Activated T-cell treated with anti-CD3 and anti-CD28 coated beads, Interleukin-2, amount 50 U/mL, for 72 hours (primary cell): ENCODE results near the gene NPTXR. TPM values are rescaled to one million over a fixed set of nuclear protein-coding genes. Genes with fewer than 3 reads are reported as not detected.
"Not testable (repeated sequence)": the region's sequence is repeated elsewhere in the genome, so short reads cannot be mapped to it uniquely, and the experiment has no call there.

Source experiments
- ATAC-seq, 2 donors: fragments of 150-1000 bp; cut with Tn5 transposase; replicated peaks in 1 of 2; 2 replicates each; pipeline ENCODE4 v1.10.0; 2021; ENCODE audit warnings: moderate library complexity in 2 of 2, mild to moderate bottlenecking in 1 of 2
- DNase-seq, 2 donors: peaks; one replicate each; pipeline ENCODE4 v3.0.0; 2021 to 2022; ENCODE audit warnings: mixed read lengths in 1 of 2
- H3K27ac Mint-ChIP-seq: one replicate; pipeline ENCODE4 v1.8.0; 2022; ENCODE audit warnings: mild to moderate bottlenecking, moderate library complexity, mixed read lengths
- H3K27me3 Mint-ChIP-seq: one replicate; pipeline ENCODE4 v1.8.0; 2022; ENCODE audit warnings: low read depth, mixed read lengths
- H3K36me3 Mint-ChIP-seq, 2 donors: one replicate each; pipeline ENCODE4 v1.8.0; 2022; ENCODE audit warnings: mixed read lengths in 2 of 2, mild to moderate bottlenecking in 1 of 2; ENCODE audit not compliant: insufficient read depth in 2 of 2
- H3K4me1 Mint-ChIP-seq: one replicate; pipeline ENCODE4 v1.8.0; 2022; ENCODE audit warnings: low read depth, mixed read lengths
- H3K4me3 Mint-ChIP-seq, 2 donors: one replicate each; pipeline ENCODE4 v1.8.0; 2022; ENCODE audit warnings: mild to moderate bottlenecking in 2 of 2, mixed read lengths in 2 of 2, moderate library complexity in 2 of 2
- H3K9me3 Mint-ChIP-seq, 2 donors: one replicate each; pipeline ENCODE4 v1.8.0; 2022; ENCODE audit warnings: mixed read lengths in 2 of 2
- total RNA-seq, 2 donors: library from RNA; stranded (reverse); gene quantifications; one replicate each; pipeline ENCODE4 v1.2.3, GENCODE V29; 2022

NPTXR gene
- total RNA-seq, 2 donors from 2014 or later, result 6.3 to 6.4 TPM

DNA sequence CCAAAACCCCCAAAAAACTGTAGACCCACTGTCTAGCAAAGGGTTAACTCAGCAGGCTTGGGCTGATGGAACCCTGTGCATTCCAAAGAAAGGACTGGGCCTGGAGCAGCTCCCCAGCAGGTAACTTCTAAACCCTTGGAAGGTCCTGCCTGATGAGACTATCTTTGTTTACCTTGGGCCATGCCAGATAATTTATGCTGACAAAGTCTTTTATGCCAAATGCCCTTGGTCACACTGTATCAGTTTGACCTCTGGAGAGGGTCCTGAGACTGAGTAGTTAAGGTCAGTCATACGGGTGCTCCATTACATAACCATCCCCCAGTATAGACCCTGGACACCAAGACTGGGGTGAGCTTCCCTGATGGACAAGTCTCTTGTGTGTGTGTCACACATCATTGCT, 28.0 kb downstream of the NPTXR start:
- Mint-ChIP-seq H3K27ac (no peak overlapping the region), H3K4me1 (no peaks in the 10 kb centered on the region), H3K4me3 (no peak overlapping the region), H3K9me3 (peaks cover 4% of the 10 kb centered on the region in 2 donors), H3K27me3 (peaks cover 11% of the 10 kb centered on the region), H3K36me3 (peaks cover 0 to 3% of the 10 kb centered on the region in 2 donors)
- ATAC-seq (no peak), DNase-seq (no peak)

DNA sequence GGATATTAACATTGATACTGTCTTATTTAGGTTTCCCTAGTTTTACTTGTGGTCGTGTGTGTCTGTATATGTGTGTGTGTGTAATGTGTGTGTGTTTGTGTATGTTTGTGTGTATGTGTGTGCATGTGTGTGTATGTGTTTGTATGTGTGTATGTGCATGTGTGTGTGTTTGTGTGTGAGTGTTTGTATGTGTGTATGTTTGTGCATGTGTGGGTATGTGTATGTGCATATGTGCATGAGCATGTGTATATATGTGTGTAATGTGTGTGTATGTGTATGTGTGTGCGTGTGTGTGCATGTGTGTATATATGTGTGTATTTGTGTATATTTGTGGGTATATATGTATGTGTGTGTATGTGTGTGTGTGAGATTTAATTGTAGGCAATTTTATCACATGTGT, 32.6 kb downstream of the NPTXR start:
- DNase-seq (no peak), ATAC-seq (no peak)
- peaks cover 3 to 8% of the 10 kb centered on the region in 2 donors for H3K36me3 Mint-ChIP-seq
- no peaks in the 10 kb centered on the region for H3K4me1 Mint-ChIP-seq
- peaks cover 8 to 12% of the 10 kb centered on the region in 2 donors for H3K9me3 Mint-ChIP-seq
- peaks cover 11% of the 10 kb centered on the region for H3K27me3 Mint-ChIP-seq
- no peak overlapping the region for H3K27ac Mint-ChIP-seq
- H3K4me3 Mint-ChIP-seq, result no peak overlapping the region

DNA sequence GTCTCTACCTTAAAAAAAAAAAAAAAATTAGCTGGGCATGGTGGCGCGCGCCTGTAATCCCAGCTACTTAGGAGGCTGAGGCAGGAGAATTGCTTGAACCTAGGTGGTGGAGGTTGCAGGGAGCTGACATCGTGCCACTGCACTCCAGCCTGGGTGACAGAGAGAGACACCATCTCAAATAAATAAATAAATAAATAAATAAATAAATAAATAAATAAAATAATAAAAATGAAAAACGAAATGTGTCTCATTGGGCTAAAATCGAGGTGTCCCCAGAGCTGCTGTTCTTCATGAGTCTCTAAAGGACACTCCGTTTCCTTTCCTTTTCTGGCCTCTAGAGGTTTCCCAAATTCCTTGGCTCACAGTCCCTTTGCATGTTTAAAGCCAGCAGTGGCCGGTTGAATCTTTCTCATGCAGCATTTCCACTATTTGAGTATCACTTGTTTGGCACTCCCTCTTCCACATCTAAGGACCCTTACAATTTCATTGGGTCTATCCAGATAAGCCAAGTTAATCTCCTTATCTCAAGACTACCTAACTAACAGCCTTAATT, 38.7 kb downstream of the NPTXR start:
- not testable (repeated sequence) for H3K36me3 Mint-ChIP-seq, H3K4me1 Mint-ChIP-seq, H3K27ac Mint-ChIP-seq, DNase-seq, H3K4me3 Mint-ChIP-seq, ATAC-seq, H3K9me3 Mint-ChIP-seq
- peaks cover 16% of the 10 kb centered on the region for H3K27me3 Mint-ChIP-seq

DNA sequence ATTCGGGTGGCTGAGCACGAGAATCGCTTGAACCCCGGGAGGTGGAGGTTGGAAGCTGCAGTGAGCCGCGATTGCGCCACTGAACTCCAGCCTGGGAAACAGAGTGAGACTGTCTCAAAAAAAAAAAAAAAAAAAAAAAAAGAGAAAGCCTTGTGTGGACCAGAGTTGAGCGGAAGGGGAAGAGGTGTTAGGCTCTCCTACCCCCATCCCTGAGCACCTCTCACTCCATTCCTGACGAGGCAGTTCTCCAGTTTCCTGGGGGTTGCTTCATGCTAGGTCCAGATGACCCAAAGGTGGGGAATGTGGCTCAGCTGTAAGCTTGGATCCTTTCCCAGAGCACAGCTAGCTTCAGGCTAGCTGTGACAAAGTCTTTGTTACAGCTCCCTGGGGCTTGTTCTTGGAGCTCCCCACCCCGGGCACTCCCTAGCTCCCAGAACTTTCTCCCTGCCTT, 41.1 kb downstream of the NPTXR start:
- Mint-ChIP-seq H3K4me1 (peaks cover 7% of the 10 kb centered on the region), H3K27me3 (peaks cover 16% of the 10 kb centered on the region), H3K36me3 (no peaks in the 10 kb centered on the region), H3K9me3 (peaks cover 0 to 5% of the 10 kb centered on the region in 2 donors), H3K27ac (no peak overlapping the region), H3K4me3 (no peak overlapping the region)
- DNase-seq (no peak), ATAC-seq (no peak)

DNA sequence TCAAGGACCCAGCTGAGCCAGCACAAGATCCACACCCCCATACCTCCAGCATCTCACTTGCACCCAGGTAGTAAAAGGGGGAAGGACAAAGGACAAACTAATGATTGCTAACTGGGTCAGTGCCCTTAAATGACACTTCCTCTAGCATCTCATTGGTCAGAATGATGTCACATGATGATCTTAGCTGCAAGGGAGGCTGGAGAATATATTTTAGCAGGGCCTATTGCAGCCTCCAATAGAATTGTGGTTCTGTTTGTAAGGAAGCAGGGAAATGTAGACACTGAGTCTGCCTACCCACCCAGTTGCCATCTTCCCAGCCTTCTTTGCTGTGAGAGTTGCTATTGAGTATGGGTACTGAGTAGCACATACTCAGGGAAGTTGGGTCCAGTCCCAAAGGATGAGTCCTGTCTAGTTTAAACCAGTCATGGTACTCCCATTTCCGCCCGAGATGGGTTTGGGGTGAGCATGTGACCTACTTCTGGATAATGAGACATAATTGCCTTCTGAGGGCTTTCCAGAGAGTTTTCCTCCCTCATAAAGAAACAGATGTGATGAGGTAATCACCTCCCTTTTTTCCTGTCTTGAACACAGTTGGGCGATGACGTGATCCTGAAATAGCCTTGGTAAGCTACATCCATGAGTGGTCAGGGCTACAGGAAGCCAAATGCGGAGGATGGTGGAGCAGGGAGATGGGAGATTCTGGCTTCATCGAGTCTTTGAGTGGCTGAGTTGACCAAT, 44.4 kb downstream of the NPTXR start:
- DNase-seq (no peak), ATAC-seq (no peak)
- Mint-ChIP-seq H3K9me3 (peaks cover 0 to 5% of the 10 kb centered on the region in 2 donors), H3K27ac (no peak overlapping the region), H3K36me3 (no peaks in the 10 kb centered on the region), H3K4me1 (peaks cover 7% of the 10 kb centered on the region), H3K27me3 (peaks cover 10% of the 10 kb centered on the region), H3K4me3 (no peak overlapping the region)

DNA sequence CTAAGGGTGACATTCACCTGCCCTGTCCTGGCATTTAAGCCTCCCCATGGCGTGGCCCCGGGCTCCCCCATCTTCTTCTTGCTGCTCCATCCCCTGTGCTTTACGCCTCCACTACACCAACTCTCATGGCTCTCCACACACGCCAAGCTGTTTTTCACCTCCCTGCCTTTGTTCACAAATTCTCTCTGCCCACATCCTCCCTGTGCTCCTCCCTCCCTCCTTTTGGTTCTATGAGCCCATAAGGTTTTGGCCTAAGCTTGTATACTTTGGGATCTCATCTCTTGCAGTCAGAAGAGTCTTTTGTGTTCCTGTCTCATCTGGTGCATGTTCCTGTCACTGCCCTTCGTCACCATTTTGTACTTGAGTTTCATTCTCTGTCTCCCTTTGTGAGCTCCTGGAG, 45.3 kb downstream of the NPTXR start:
- Mint-ChIP-seq H3K9me3 (peaks cover 0 to 5% of the 10 kb centered on the region in 2 donors), H3K36me3 (no peaks in the 10 kb centered on the region), H3K27me3 (peaks cover 3% of the 10 kb centered on the region), H3K27ac (no peak overlapping the region), H3K4me3 (no peak overlapping the region), H3K4me1 (peaks cover 7% of the 10 kb centered on the region)
- no peak for ATAC-seq
- no peak for DNase-seq

DNA sequence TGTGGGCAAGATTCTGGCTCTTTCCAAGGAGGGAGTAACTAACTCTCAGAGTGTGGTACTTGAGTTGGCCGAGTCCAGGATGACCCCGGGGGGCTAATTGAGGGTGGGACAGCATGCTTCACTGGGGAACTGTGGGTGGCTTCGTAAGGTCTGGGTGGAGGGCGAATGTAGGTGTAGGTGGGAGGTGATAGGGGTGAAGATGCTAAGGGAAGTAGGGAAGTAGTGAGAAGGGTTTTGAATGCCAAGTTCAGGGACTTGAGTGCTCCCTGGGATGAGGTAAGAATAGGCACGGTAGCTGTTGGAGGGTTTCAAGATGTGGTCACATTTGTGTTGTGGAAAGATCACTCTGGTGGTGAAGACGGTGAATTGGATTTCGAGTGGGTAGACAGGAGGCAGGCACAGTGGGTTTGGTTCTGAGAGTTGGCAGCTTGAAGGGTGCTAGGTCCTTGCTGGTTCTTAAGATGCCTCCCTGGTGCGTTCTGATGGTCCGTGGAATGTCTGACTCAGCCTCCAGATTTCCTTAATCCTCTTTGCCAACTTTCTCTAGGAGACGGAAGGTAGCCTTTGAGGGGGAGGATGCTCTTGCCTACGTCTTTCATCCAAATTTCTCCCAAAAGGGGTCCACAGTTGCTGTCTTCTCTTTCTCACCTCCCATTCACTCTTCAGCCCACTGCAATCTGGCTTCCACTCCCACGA, 47.4 kb downstream of the NPTXR start:
- Mint-ChIP-seq H3K9me3 (peaks cover 0 to 5% of the 10 kb centered on the region in 2 donors), H3K4me1 (peaks cover 14% of the 10 kb centered on the region), H3K36me3 (peaks cover 2% of the 10 kb centered on the region in 2 donors), H3K4me3 (no peak overlapping the region), H3K27ac (no peak overlapping the region), H3K27me3 (no peaks in the 10 kb centered on the region)
- ATAC-seq (no peak), DNase-seq (no peak)

DNA sequence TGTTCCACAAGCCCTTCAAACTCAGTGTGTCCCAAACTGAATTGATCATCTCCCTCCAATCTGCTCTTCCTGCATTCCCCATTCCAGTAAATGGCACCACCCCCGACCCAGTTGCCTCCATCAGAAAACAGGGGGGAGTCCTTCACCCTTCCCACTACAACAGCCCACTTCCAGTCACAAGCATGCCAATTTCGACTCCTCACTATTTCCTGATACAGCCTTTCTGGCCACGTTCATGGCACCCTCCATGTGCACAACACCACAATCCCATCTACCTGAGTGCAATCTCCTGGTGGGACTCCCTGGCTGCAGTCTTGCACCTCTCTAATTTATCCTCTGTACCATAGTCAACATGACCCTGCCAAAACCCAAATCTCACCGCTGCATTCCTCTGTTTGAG, 48.3 kb downstream of the NPTXR start:
- Mint-ChIP-seq H3K4me3 (no peak overlapping the region), H3K4me1 (peaks cover 14% of the 10 kb centered on the region), H3K27me3 (no peaks in the 10 kb centered on the region), H3K9me3 (peaks cover 0 to 5% of the 10 kb centered on the region in 2 donors), H3K36me3 (peaks cover 2% of the 10 kb centered on the region in 2 donors), H3K27ac (no peak overlapping the region)
- ATAC-seq, result no peak
- DNase-seq, result no peak

DNA sequence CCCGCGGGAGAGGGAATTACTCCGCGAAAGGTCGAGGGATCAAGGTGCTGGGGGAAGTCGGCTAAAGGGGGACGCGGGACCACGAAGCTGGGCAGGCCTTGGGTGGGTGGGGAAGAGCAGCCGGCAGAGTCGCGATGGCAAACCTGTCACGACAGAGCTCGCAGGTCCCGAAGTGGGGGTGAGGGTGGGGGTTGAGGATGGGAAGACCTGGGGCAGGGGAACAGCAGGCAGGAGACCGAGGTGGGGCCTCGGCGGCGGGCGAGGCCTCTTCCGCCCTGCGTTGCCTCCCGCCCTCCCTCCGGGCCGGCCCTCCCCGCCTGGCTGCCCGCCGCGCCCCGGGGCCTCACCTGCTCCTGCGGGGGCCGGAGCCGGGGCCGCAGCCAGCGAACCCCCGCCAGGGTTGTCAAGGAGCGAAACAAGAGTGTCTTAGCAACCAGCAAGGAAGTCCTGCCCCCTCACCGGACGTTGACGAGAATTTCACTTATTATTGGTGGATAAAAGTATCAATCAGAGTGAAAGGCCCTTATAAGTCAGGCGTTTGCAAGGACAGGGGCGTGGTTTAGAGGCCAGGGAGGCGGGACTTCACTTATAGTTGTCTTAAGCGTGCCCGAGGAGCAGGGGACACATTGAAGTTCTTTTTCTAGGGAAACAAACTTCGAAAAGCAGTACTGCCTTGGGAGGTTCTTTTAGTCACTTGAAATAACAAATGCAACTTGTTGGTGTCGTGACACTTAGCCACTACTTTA, 49.9 kb downstream of the NPTXR start, which contains the start of gene DNAL4:
DNAL4 (minus strand) TSS at position 423 of the 746 bp plus-strand sequence. CDS start 11,412 bp downstream, outside the sequence.
- peak; percentile 91 to 94 for DNase-seq
- Mint-ChIP-seq H3K4me1 (peaks cover 14% of the 10 kb centered on the region), H3K9me3 (peaks cover 0 to 5% of the 10 kb centered on the region in 2 donors), H3K27ac (peak within 1 kb of the TSS; percentile 64), H3K36me3 (peaks cover 2% of the 10 kb centered on the region in 2 donors), H3K4me3 (peak within 1 kb of the TSS; percentile 92 to 94), H3K27me3 (no peaks in the 10 kb centered on the region)
- ATAC-seq, result peak; percentile 95 to 98

DNA sequence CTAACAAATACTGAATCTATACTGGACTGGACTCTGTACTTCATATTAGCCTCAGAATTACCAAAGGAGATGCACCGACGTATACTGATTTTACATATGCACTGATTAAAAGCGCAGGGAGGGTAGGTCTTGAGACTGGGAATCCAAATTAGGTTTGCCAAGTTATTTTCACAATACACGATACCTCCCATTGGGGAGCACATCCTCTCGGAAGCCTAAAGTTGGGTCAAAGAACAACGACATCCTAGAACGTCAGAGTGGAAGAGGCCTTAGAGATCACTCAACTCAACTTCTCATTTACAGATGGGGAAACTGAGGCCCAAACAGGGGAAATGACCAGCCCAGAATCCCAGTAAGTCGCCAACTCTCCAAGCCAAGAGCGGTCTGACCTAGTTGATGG, 50.5 kb downstream of the NPTXR start:
- Mint-ChIP-seq H3K27me3 (no peaks in the 10 kb centered on the region), H3K4me3 (peak overlapping the region; percentile 92 to 94), H3K4me1 (peaks cover 8% of the 10 kb centered on the region), H3K9me3 (no peaks in the 10 kb centered on the region), H3K27ac (peak overlapping the region; percentile 64), H3K36me3 (peaks cover 2% of the 10 kb centered on the region in 2 donors)
- DNase-seq (no peak), ATAC-seq (no peak)

DNA sequence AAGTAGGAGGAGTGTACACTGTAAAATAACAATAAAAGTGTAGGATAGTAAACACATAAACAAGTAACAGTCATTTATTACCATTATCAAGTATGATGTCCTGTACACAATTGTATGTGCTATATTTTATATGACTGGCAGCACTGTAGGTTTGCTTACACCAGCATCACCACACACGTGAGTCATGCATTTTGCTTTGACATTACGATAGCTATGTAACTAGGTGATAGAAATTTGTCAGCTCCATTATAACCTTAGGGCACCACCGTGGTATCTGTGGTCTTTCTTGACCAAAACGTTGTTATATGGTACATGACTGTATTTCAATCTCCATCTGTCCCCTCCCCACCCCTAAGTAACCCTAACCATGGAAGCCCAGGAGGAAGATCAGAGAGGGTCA, 51.0 kb downstream of the NPTXR start:
- peak; percentile 42 to 48 for DNase-seq
- peak overlapping the region; percentile 92 to 94 for H3K4me3 Mint-ChIP-seq
- no peaks in the 10 kb centered on the region for H3K9me3 Mint-ChIP-seq
- H3K36me3 Mint-ChIP-seq, result peaks cover 2% of the 10 kb centered on the region in 2 donors
- peaks cover 7% of the 10 kb centered on the region for H3K4me1 Mint-ChIP-seq
- H3K27me3 Mint-ChIP-seq, result no peaks in the 10 kb centered on the region
- peak; percentile 42 to 58 for ATAC-seq
- H3K27ac Mint-ChIP-seq, result peak overlapping the region; percentile 64

DNA sequence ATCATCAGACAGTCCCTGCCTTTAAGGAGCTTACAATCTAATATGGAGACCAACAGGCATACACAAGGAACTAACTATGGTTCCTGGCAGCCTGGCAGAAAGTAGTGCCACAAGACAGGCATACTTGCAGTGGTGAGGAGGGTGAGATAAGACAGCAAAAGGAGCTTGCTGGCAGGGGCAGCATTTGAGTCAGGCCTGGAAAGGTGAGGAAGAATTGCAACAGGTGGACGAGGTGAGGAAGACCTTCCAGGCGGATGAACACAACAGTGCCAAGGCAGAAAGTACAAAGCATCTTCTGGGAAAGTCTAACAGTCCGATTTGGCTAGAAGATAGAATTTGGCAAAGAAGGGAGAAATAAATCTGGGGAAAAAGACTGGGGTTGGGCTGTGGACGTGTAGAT, 54.2 kb downstream of the NPTXR start:
- Mint-ChIP-seq H3K36me3 (peaks cover 2% of the 10 kb centered on the region in 2 donors), H3K27ac (no peak overlapping the region), H3K4me3 (no peak overlapping the region), H3K4me1 (peaks cover 7% of the 10 kb centered on the region), H3K9me3 (no peaks in the 10 kb centered on the region), H3K27me3 (no peaks in the 10 kb centered on the region)
- DNase-seq (no peak), ATAC-seq (no peak)
